ENCODE data around the gene MED1. TPM values are rescaled to one million over a fixed set of nuclear protein-coding genes. Genes with fewer than 3 reads are reported as not detected.

Gene MED1
- total RNA-seq, 4 donors from 2014 or later = 16.3 to 25.1 (median 17.8) TPM

DNA sequence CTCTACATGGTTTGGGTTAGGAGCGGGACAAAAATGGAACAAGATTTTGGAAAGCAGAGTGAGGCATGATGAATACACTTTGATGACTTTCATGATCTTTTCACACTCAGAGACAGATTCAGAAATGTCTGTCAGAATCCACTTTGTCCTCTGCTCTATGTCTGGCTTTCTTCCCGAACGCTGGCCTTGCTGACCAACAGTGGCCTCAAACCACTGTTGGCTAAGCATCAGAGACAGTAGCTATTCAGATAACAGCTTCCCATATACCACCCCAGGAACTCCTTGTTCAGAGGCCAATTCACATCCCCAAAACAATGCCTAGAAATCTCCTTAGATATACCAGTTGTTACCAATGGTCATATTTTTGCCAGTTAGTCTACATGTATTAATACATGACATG is 90.5 kb downstream of the MED1 start:
- intact Hi-C loops (cut with DNase I; ENCODE audit: low total_unique reads) = no loop called here
- DNase-seq = no peak
- ATAC-seq = no peak
- Histone ChIP-seq H3K27me3 (no peaks in the 10 kb centered on the region), H3K4me3 (no peak overlapping the region), H3K36me3 (no peaks in the 10 kb centered on the region), H3K9me3 (no peaks in the 10 kb centered on the region), H3K4me1 (peaks cover 25% of the 10 kb centered on the region in 2 donors), H3K27ac (no peak overlapping the region)
- TF ChIP-seq, protein P1, sequence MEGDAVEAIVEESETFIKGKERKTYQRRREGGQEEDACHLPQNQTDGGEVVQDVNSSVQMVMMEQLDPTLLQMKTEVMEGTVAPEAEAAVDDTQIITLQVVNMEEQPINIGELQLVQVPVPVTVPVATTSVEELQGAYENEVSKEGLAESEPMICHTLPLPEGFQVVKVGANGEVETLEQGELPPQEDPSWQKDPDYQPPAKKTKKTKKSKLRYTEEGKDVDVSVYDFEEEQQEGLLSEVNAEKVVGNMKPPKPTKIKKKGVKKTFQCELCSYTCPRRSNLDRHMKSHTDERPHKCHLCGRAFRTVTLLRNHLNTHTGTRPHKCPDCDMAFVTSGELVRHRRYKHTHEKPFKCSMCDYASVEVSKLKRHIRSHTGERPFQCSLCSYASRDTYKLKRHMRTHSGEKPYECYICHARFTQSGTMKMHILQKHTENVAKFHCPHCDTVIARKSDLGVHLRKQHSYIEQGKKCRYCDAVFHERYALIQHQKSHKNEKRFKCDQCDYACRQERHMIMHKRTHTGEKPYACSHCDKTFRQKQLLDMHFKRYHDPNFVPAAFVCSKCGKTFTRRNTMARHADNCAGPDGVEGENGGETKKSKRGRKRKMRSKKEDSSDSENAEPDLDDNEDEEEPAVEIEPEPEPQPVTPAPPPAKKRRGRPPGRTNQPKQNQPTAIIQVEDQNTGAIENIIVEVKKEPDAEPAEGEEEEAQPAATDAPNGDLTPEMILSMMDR (IDR thresholded peaks at IDR 0.05 in 4 of 5, conservative IDR thresholded peaks at IDR 0.05 in 1 of 5) = no peak
- no peak for TF ChIP-seq POLR2A (IDR thresholded peaks at IDR 0.05)
- in situ Hi-C loops (cut with MboI; ENCODE audit: low sequenced_read_pairs in 4 of 4) = no loop called here

DNA sequence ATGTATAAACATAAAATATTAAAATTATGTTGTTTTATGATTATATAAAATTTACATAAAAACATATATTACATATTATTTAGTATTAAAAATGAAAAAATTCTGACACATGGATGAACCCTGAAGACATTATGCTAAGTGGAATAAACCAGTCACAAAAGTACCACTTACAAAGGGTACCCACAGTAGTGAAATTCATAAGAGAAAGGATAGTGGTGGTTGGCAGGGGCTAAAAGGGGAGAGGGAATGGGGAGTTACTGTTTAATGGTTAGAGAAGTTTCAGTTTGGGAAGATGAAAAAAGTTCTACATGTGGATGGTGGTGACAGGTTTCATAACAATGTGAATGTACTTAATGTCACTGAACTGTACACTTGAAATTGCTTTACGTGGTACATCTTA is 91.1 kb downstream of the MED1 start:
- intact Hi-C loops (cut with DNase I; ENCODE audit: low total_unique reads) (no loop called here), in situ Hi-C loops (cut with MboI; ENCODE audit: low sequenced_read_pairs in 4 of 4) (no loop called here)

DNA sequence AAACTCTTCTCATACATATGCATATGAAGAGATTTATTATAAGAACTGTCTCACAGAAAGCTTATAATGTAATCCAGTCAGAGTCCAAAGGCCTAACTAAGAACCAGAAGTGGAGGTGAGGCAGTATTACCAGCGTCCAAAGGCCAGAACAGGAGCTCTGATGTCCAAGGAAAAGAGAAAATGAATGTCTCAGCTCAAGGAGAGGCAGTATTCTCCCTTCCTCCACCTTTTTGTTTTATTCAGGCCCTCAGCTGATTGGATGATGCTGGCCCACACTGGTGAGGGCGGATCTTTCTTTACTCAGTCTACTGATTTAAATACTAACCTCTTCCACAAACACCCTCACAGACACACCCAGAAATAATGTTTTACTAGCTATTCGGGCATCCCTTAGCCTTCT is 93.1 kb downstream of the MED1 start:
- intact Hi-C loops (cut with DNase I; ENCODE audit: low total_unique reads) = no loop called here
- no peak for TF ChIP-seq POLR2A (IDR thresholded peaks at IDR 0.05)
- TF ChIP-seq, protein P1 (IDR thresholded peaks at IDR 0.05 in 4 of 5, conservative IDR thresholded peaks at IDR 0.05 in 1 of 5) = no peak
- ATAC-seq = no peak

More for the DNA sequence above, 91.1 kb downstream of the MED1 start:
- Histone ChIP-seq H3K9me3 (no peaks in the 10 kb centered on the region), H3K27ac (no peak overlapping the region), H3K36me3 (no peaks in the 10 kb centered on the region), H3K4me3 (no peak overlapping the region), H3K27me3 (no peaks in the 10 kb centered on the region), H3K4me1 (peaks cover 20% of the 10 kb centered on the region in 2 donors)
- DNase-seq (no peak), ATAC-seq (no peak)
- TF ChIP-seq, protein P1 (IDR thresholded peaks at IDR 0.05 in 4 of 5, conservative IDR thresholded peaks at IDR 0.05 in 1 of 5) = no peak
- no peak for TF ChIP-seq POLR2A (IDR thresholded peaks at IDR 0.05)

DNA sequence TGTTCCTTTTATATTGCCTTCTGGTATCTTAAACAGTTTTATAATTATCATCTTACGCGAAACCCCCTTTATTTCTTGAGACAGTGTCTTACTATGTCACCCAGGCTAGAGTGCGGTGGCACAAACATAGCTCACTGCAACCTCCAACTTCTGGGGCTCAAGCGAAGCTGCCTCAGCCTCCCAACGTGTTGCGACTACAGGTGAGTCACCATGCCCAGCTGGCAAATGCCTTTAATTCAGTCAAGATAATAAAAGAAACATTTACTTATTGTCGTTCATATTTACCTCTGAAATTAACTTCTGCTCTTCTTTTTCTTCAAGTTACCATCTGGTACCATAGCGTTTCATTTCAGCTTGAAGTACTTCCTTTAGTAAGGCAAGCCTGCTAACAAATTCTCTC is 93.6 kb downstream of the MED1 start:
- Histone ChIP-seq H3K9me3 (no peaks in the 10 kb centered on the region), H3K36me3 (no peaks in the 10 kb centered on the region), H3K27me3 (no peaks in the 10 kb centered on the region), H3K4me3 (no peak overlapping the region), H3K4me1 (peaks cover 16 to 27% of the 10 kb centered on the region in 2 donors), H3K27ac (no peak overlapping the region)
- TF ChIP-seq POLR2A (IDR thresholded peaks at IDR 0.05) = no peak
- TF ChIP-seq, protein P1 (IDR thresholded peaks at IDR 0.05 in 4 of 5, conservative IDR thresholded peaks at IDR 0.05 in 1 of 5) = no peak
- intact Hi-C loops (cut with DNase I; ENCODE audit: low total_unique reads) = no loop called here
- no peak for ATAC-seq
- in situ Hi-C loops (cut with MboI; ENCODE audit: low sequenced_read_pairs in 4 of 4) = no loop called here
- no peak for DNase-seq

More for the DNA sequence above, 93.1 kb downstream of the MED1 start:
- in situ Hi-C loops (cut with MboI; ENCODE audit: low sequenced_read_pairs in 4 of 4) = no loop called here
- no peak overlapping the region for H3K4me3 ChIP-seq
- H3K9me3 ChIP-seq = no peaks in the 10 kb centered on the region
- no peak for DNase-seq
- no peaks in the 10 kb centered on the region for H3K36me3 ChIP-seq
- peaks cover 16 to 27% of the 10 kb centered on the region in 2 donors for H3K4me1 ChIP-seq
- no peaks in the 10 kb centered on the region for H3K27me3 ChIP-seq
- H3K27ac ChIP-seq = no peak overlapping the region

Other genes with a start within 250 kb of the MED1 start
- gene STAC2, start 225.3 kb downstream of the MED1 start, total RNA-seq = not detected
- gene FBXL20, start 49.6 kb downstream of the MED1 start, total RNA-seq = 10 to 100 TPM; 10.4 to 15.4 (median 13.1) TPM
- gene CDK12, start 10.2 kb upstream of the MED1 start, total RNA-seq = 10 to 100 TPM; 10.6 to 20.9 (median 14.2) TPM
- not detected for gene NEUROD2, start 156.7 kb upstream of the MED1 start, total RNA-seq
- 1 to 10 TPM in 2 of 4 donors, not detected in 2; 1.5 to 5.1 TPM for gene PPP1R1B, start 175.7 kb upstream of the MED1 start, total RNA-seq
- gene STARD3, start 185.9 kb upstream of the MED1 start, total RNA-seq = 10 to 100 TPM; 31.0 to 41.7 (median 41.0) TPM
- gene TCAP, start 214.1 kb upstream of the MED1 start, total RNA-seq = 1,000 to 10,000 TPM; 1,768 to 3,088 (median 2,493) TPM
- gene PNMT, start 217.2 kb upstream of the MED1 start, total RNA-seq = 10 to 100 TPM in 1 of 4 donors, 1 to 10 TPM in 3; 2.0 to 11.8 (median 7.1) TPM
- 1 to 10 TPM; 4.3 to 9.5 (median 6.1) TPM for gene PGAP3, start 236.8 kb upstream of the MED1 start, total RNA-seq
- gene ERBB2, start 248.8 kb upstream of the MED1 start, total RNA-seq = 10 to 100 TPM in 3 of 4 donors, 1 to 10 TPM in 1; 6.0 to 26.4 (median 15.3) TPM